SK-N-SH (cell line): ENCODE data around the gene UBE2L5. TPM values are rescaled to one million over a fixed set of nuclear protein-coding genes. Genes with fewer than 3 reads are reported as not detected.

Experiments used
- CTCF ChIA-PET: fragments of 300-600, 350-600 bp; formaldehyde crosslinking; extraction: SDS; loops from one replicate; lab custom pipeline; 2021; lab: Yijun Ruan, JAX
- POLR2A ChIA-PET: fragments of 350-600 bp; sonication (Branson Sonifier 250); formaldehyde crosslinking; extraction: SDS; loops from one replicate; lab custom pipeline; 2020; ENCODE audit warnings: antibody characterized with exemption, inconsistent platforms; lab: Yijun Ruan, JAX
- DNase-seq: peaks from one replicate; pipeline ENCODE4 v3.0.0; 2012
- H2AFZ ChIP-seq: fragments of 200-600 bp; sonication (generic); 2 replicates; pipeline ENCODE4 v1.8.1; 2016; ENCODE audit warnings: antibody characterized with exemption, mild to moderate bottlenecking, low read depth
- H3F3A ChIP-seq: fragments of 200-600 bp; sonication (generic); replicated peaks from 2 replicates; pipeline ENCODE3; 2016; ENCODE audit warnings: antibody characterized with exemption, mild to moderate bottlenecking; ENCODE audit not compliant: insufficient read depth
- H3K27ac ChIP-seq, 2 experiments: fragments of 200-500 bp in 1 of 2; fragments of 200-600 bp in 1 of 2; sonication (Bioruptor generic) in 1 of 2; sonication (generic), shearing (Covaris generic) in 1 of 2; 2 replicates each; pipeline versions ENCODE4 v1.5.1 to v1.6.1; 2014 to 2016; ENCODE audit warnings: low read depth in 2 of 2, inconsistent platforms in 1 of 2, low read length in 1 of 2, mild to moderate bottlenecking in 1 of 2, mixed read lengths in 1 of 2
- H3K27me3 ChIP-seq: fragments of 200-600 bp; sonication (generic), shearing (Covaris generic); 2 replicates; pipeline ENCODE4 v1.6.1; 2016; ENCODE audit warnings: mixed run types; ENCODE audit not compliant: insufficient read depth
- H3K36me3 ChIP-seq, 2 experiments: fragments of 200-500 bp in 1 of 2; fragments of 200-600 bp in 1 of 2; sonication (Bioruptor generic) in 1 of 2; sonication (generic) in 1 of 2; replicated peaks in 1 of 2; 2 replicates each; pipeline versions ENCODE3 to v1.5.1; 2014 to 2016; ENCODE audit warnings: low read length in 1 of 2, mild to moderate bottlenecking in 1 of 2; ENCODE audit not compliant: insufficient read depth in 2 of 2, control insufficient read depth in 1 of 2
- H3K4me1 ChIP-seq, 2 experiments: fragments of 200-500 bp in 1 of 2; fragments of 200-600 bp in 1 of 2; sonication (Bioruptor generic) in 1 of 2; sonication (generic), shearing (Covaris generic) in 1 of 2; 2 replicates each; pipeline versions ENCODE4 v1.5.1 to v1.6.1; 2014 to 2016; ENCODE audit warnings: low read depth in 1 of 2, low read length in 1 of 2, mixed run types in 1 of 2; ENCODE audit not compliant: insufficient read depth in 2 of 2, control insufficient read depth in 1 of 2
- H3K4me2 ChIP-seq: fragments of 200-600 bp; sonication (generic), shearing (Covaris generic); 2 replicates; pipeline ENCODE4 v1.6.1; 2017; ENCODE audit warnings: mixed run types
- H3K4me3 ChIP-seq, 2 experiments: fragments of 200-500 bp in 1 of 2; fragments of 200-600 bp in 1 of 2; sonication (Bioruptor generic) in 1 of 2; sonication (generic), shearing (Covaris generic) in 1 of 2; 2 replicates each; pipeline versions ENCODE4 v1.5.1 to v1.8.1; 2014 to 2016; ENCODE audit warnings: low read depth in 2 of 2, inconsistent platforms in 1 of 2, low read length in 1 of 2, mild to moderate bottlenecking in 1 of 2, mixed read lengths in 1 of 2, moderate library complexity in 1 of 2
- H3K79me2 ChIP-seq: fragments of 200-600 bp; sonication (generic); 2 replicates; pipeline ENCODE4 v1.8.1; 2017; ENCODE audit warnings: mild to moderate bottlenecking; ENCODE audit not compliant: insufficient read depth
- H3K9ac ChIP-seq: fragments of 200-600 bp; sonication (generic); 2 replicates; pipeline ENCODE4 v1.6.1; 2017; ENCODE audit warnings: mixed run types
- H3K9me2 ChIP-seq: fragments of 200-600 bp; sonication (generic); 2 replicates; pipeline ENCODE4 v1.6.1; 2017; ENCODE audit warnings: mixed run types
- H3K9me3 ChIP-seq: fragments of 200-600 bp; sonication (generic); 2 replicates; pipeline ENCODE4 v1.6.1; 2017; ENCODE audit warnings: mixed run types, mild to moderate bottlenecking, moderate library complexity
- H4K20me1 ChIP-seq: fragments of 200-600 bp; sonication (generic); 2 replicates; pipeline ENCODE4 v1.6.1; 2017; ENCODE audit warnings: mild to moderate bottlenecking, mixed run types; ENCODE audit not compliant: insufficient read depth
- CHD2 ChIP-seq: fragments of 150-350 bp; IDR thresholded peaks from 2 replicates; pipeline ENCODE4 v1.6.1; 2018; ENCODE audit warnings: low read length; ENCODE audit not compliant: partially characterized antibody
- EZH2phosphoT487 ChIP-seq: fragments of 200-600 bp; sonication (generic); IDR thresholded peaks from 2 replicates; pipeline ENCODE4 v1.6.1; 2017; ENCODE audit warnings: low read depth, mixed run types, mild to moderate bottlenecking, antibody characterized with exemption, moderate library complexity, borderline replicate concordance
- FOSL2 ChIP-seq: IDR thresholded peaks from 2 replicates; pipeline ENCODE4 v1.4.0; 2012; ENCODE audit warnings: low read depth, mild to moderate bottlenecking, moderate library complexity, borderline replicate concordance
- FOXJ3 ChIP-seq: sonication (generic); formaldehyde crosslinking; IDR thresholded peaks from 2 replicates; pipeline ENCODE4 v1.5.1; 2020; ENCODE audit warnings: mild to moderate bottlenecking, missing genetic modification reagents
- FOXM1 ChIP-seq: IDR thresholded peaks from 2 replicates; pipeline ENCODE4 v1.4.0; 2012; ENCODE audit warnings: low read depth, mild to moderate bottlenecking
- GABPA ChIP-seq: IDR thresholded peaks from 2 replicates; pipeline ENCODE4 v1.4.0; 2012; ENCODE audit warnings: low read depth, mild to moderate bottlenecking
- GATA2 ChIP-seq: sonication (generic); formaldehyde crosslinking; IDR thresholded peaks from 2 replicates; pipeline ENCODE4 v1.5.0; 2020; ENCODE audit warnings: mild to moderate bottlenecking, missing genetic modification reagents
- JUND ChIP-seq: IDR thresholded peaks from 2 replicates; pipeline ENCODE4 v1.4.0; 2012
- NFIC ChIP-seq: IDR thresholded peaks from 2 replicates; pipeline ENCODE4 v1.4.0; 2012; ENCODE audit warnings: borderline replicate concordance
- NRF1 ChIP-seq: IDR thresholded peaks from 2 replicates; pipeline ENCODE4 v1.6.1; 2012; ENCODE audit warnings: low read depth, mild to moderate bottlenecking, low read length
- POLR2AphosphoS5 ChIP-seq: IDR thresholded peaks from 2 replicates; pipeline ENCODE4 v1.6.1; 2012; ENCODE audit warnings: low read depth, low read length
- RAD21 ChIP-seq: IDR thresholded peaks from 2 replicates; pipeline ENCODE4 v1.6.1; 2012; ENCODE audit warnings: mild to moderate bottlenecking, low read length
- RXRA ChIP-seq: IDR thresholded peaks from 2 replicates; pipeline ENCODE4 v1.4.0; 2012; ENCODE audit warnings: low read depth, mild to moderate bottlenecking, borderline replicate concordance
- SIN3A ChIP-seq: IDR thresholded peaks from 2 replicates; pipeline ENCODE4 v1.6.1; 2012; ENCODE audit warnings: low read depth, mild to moderate bottlenecking, low read length, moderate library complexity, borderline replicate concordance
- TAF1 ChIP-seq: IDR thresholded peaks from 2 replicates; pipeline ENCODE4 v1.6.1; 2012; ENCODE audit warnings: low read depth, mild to moderate bottlenecking, low read length, moderate library complexity, borderline replicate concordance
- TCF12 ChIP-seq: IDR thresholded peaks from 2 replicates; pipeline ENCODE4 v1.4.0; 2012
- WGBS: methylation state at CpG from one replicate; pipeline ENCODE4 v1.1.6; 2017; ENCODE audit warnings: low lambda C conversion rate; 5-methylcytosine and 5-hydroxymethylcytosine counted together
- polyA plus RNA-seq, 3 experiments: library from polyadenylated mRNA; depleted of rRNA; stranded (reverse); fragments of >200 nt; gene quantifications; 2 replicates each; pipeline ENCODE4 v1.2.3, GENCODE V29; 2012
- TF ChIP-seq, protein P1 (sequence below): fragments of 200-600 bp; sonication (generic); IDR thresholded peaks from 2 replicates; pipeline ENCODE4 v1.6.1; 2017; ENCODE audit warnings: antibody characterized with exemption, mild to moderate bottlenecking, moderate library complexity
- TF ChIP-seq, protein P2 (sequence below): IDR thresholded peaks from 2 replicates; pipeline ENCODE4; 2012
- TF ChIP-seq, protein P3 (sequence below): fragments of 150-350 bp; IDR thresholded peaks from 2 replicates; pipeline ENCODE4 v1.6.1; 2017; ENCODE audit warnings: antibody characterized with exemption, low read length, low read depth, borderline replicate concordance
- TF ChIP-seq, protein P4 (sequence below): IDR thresholded peaks from 2 replicates; pipeline ENCODE4 v1.4.0; 2012; ENCODE audit warnings: low read depth
- TF ChIP-seq, protein P5 (sequence below): IDR thresholded peaks from 2 replicates; pipeline ENCODE4 v1.4.0; 2012; ENCODE audit warnings: low read depth, borderline replicate concordance

Gene UBE2L5
- polyA plus RNA-seq, 1 of the 3 experiments (the other 2 are of a cell fraction): 0.02 TPM

DNA sequence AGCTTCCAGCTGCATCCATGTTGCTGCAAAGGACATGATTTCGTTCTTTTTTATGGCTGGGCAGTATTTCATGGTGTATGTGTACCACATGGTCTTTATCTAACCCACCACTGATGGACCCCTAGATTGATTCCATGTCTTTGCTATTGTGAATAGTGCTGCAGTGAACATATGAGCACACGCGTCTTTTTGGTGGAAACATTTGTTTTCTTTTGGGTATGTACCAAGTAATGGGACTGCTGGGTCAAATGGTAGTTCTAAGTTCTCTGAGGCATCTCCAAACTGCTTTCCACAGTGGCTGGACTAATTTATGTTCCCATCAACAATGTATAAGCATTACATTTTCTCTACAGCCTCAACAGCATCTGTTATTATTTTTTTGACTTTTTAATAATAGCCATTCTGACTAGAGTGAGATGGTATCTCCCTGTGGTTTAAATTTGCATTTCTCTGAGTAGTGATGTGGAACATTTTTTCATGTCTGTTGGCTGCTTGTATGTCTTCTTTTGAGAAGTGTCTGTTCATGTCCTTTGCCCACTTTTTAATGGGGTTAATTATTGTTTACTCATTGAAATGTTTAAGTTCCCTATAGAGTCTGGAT is 6.8 kb upstream of the UBE2L5 start:
- no peak overlapping the region for H3K4me2 ChIP-seq
- peaks cover 3 to 4% of the 10 kb centered on the region in 2 experiments; a peak in 2 of 4 replicates for H3K4me1 ChIP-seq
- H3K79me2 ChIP-seq: no peaks in the 10 kb centered on the region
- no peaks in the 10 kb centered on the region for H3F3A ChIP-seq
- no peak overlapping the region for H3K27ac ChIP-seq
- TF ChIP-seq JUND (0 out of 2 replicates have a peak, but pooled peaks have one; percentile 7), NFIC (0 out of 2 replicates have a peak, but pooled peaks have one; percentile 13), TCF12 (peak; percentile 47; the same call in 1 of the 2 replicates), SIN3A (no peak), RAD21 (no peak), TAF1 (no peak), NRF1 (no peak), GABPA (no peak)
- TF ChIP-seq, protein P1, sequence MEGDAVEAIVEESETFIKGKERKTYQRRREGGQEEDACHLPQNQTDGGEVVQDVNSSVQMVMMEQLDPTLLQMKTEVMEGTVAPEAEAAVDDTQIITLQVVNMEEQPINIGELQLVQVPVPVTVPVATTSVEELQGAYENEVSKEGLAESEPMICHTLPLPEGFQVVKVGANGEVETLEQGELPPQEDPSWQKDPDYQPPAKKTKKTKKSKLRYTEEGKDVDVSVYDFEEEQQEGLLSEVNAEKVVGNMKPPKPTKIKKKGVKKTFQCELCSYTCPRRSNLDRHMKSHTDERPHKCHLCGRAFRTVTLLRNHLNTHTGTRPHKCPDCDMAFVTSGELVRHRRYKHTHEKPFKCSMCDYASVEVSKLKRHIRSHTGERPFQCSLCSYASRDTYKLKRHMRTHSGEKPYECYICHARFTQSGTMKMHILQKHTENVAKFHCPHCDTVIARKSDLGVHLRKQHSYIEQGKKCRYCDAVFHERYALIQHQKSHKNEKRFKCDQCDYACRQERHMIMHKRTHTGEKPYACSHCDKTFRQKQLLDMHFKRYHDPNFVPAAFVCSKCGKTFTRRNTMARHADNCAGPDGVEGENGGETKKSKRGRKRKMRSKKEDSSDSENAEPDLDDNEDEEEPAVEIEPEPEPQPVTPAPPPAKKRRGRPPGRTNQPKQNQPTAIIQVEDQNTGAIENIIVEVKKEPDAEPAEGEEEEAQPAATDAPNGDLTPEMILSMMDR: no peak
- TF ChIP-seq, protein P2, sequence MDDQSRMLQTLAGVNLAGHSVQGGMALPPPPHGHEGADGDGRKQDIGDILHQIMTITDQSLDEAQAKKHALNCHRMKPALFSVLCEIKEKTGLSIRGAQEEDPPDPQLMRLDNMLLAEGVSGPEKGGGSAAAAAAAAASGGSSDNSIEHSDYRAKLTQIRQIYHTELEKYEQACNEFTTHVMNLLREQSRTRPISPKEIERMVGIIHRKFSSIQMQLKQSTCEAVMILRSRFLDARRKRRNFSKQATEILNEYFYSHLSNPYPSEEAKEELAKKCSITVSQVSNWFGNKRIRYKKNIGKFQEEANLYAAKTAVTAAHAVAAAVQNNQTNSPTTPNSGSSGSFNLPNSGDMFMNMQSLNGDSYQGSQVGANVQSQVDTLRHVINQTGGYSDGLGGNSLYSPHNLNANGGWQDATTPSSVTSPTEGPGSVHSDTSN: peak; percentile 41
- TF ChIP-seq, protein P3, sequence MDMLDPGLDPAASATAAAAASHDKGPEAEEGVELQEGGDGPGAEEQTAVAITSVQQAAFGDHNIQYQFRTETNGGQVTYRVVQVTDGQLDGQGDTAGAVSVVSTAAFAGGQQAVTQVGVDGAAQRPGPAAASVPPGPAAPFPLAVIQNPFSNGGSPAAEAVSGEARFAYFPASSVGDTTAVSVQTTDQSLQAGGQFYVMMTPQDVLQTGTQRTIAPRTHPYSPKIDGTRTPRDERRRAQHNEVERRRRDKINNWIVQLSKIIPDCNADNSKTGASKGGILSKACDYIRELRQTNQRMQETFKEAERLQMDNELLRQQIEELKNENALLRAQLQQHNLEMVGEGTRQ: no peak
- no peaks in the 10 kb centered on the region for H3K36me3 ChIP-seq
- no peaks in the 10 kb centered on the region for H3K27me3 ChIP-seq
- H2AFZ ChIP-seq: no peak overlapping the region
- WGBS: 95% methylated on average over 3 of the region's 3 CpGs
- ChIA-PET CTCF (interaction anchor here (0.6 kb wide), 1 partner anchor 288 kb away, joined by 3 read pairs; no protein-coding TSS in a partner anchor), POLR2A (no interaction called here)
- no peak overlapping the region for H3K4me3 ChIP-seq
- H3K9ac ChIP-seq: no peak overlapping the region
- no peaks in the 10 kb centered on the region for H4K20me1 ChIP-seq
- no peaks in the 10 kb centered on the region for H3K9me2 ChIP-seq
- no peaks in the 10 kb centered on the region for H3K9me3 ChIP-seq
- DNase-seq: no peak

DNA sequence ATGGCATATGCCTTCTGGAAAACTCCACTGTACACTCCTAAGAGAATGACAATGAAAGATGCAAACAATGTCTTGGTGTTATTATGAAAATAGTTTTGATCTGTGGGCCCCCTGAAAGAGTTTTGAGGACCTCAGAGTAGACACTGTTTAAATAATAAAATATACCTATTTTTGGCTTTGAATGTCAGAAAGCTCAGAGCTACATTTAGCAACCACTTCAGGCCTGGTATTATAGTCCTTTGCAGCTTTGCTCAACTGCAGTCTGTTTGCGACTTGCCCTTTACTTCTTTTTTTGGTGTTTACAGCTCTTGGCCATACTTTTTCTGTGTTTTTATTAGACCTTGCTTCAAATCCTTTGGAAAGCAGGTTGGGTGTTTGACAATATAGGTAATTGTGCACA is 5.8 kb upstream of the UBE2L5 start:
- Histone ChIP-seq H3K4me1 (peaks cover 11% of the 10 kb centered on the region in 2 experiments; a peak in 2 of 4 replicates), H3K9me2 (no peaks in the 10 kb centered on the region), H3K27ac (no peak overlapping the region), H3K4me2 (no peak overlapping the region), H3K9me3 (no peaks in the 10 kb centered on the region), H3K36me3 (no peaks in the 10 kb centered on the region), H3K79me2 (no peaks in the 10 kb centered on the region), H3K9ac (no peak overlapping the region), H2AFZ (no peak overlapping the region), H3K4me3 (no peak overlapping the region), H3F3A (peaks cover 4% of the 10 kb centered on the region), H3K27me3 (no peaks in the 10 kb centered on the region), H4K20me1 (no peaks in the 10 kb centered on the region)
- 96% methylated on average over 1 of the region's 1 CpG for WGBS
- ChIA-PET POLR2A (no interaction called here), CTCF (interaction anchor here (0.7 kb wide), 1 partner anchor 284 kb away, joined by 3 read pairs; no protein-coding TSS in a partner anchor)
- no peak for DNase-seq
- TF ChIP-seq FOXM1 (no peak), FOXJ3 (CRISPR knock-in tag) (no peak), GABPA (no peak), CHD2 (no peak), FOSL2 (no peak), POLR2AphosphoS5 (no peak), NRF1 (no peak), TAF1 (no peak), EZH2phosphoT487 (no peak), GATA2 (CRISPR knock-in tag) (no peak), RXRA (no peak)
- TF ChIP-seq, protein P3: no peak
- TF ChIP-seq, protein P4, sequence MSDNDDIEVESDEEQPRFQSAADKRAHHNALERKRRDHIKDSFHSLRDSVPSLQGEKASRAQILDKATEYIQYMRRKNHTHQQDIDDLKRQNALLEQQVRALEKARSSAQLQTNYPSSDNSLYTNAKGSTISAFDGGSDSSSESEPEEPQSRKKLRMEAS: no peak
- TF ChIP-seq, protein P5, sequence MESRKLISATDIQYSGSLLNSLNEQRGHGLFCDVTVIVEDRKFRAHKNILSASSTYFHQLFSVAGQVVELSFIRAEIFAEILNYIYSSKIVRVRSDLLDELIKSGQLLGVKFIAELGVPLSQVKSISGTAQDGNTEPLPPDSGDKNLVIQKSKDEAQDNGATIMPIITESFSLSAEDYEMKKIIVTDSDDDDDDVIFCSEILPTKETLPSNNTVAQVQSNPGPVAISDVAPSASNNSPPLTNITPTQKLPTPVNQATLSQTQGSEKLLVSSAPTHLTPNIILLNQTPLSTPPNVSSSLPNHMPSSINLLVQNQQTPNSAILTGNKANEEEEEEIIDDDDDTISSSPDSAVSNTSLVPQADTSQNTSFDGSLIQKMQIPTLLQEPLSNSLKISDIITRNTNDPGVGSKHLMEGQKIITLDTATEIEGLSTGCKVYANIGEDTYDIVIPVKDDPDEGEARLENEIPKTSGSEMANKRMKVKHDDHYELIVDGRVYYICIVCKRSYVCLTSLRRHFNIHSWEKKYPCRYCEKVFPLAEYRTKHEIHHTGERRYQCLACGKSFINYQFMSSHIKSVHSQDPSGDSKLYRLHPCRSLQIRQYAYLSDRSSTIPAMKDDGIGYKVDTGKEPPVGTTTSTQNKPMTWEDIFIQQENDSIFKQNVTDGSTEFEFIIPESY: no peak
